Lower leg skin (tissue), 3 donors: Measurements from ENCODE around the gene ITPRID2.

Source experiments
- CTCF ChIP-seq, 3 donors: fragments of 450-650 bp; IDR thresholded peaks; one replicate each; pipeline ENCODE4 v1.5.1; 2016; ENCODE audit warnings: antibody characterized with exemption in 3 of 3, mild to moderate bottlenecking in 3 of 3, moderate library complexity in 2 of 3
- POLR2A ChIP-seq, 2 donors: fragments of 450-650 bp; IDR thresholded peaks; one replicate each; pipeline ENCODE4 v1.6.1; 2016 to 2017; ENCODE audit warnings: antibody characterized with exemption in 2 of 2, mild to moderate bottlenecking in 1 of 2, moderate library complexity in 1 of 2

GRCh38 chr2:181971032-181971431, 79.5 kb downstream of the ITPRID2 start:
- TF ChIP-seq CTCF (IDR thresholded peaks at IDR 0.05) (no peak), POLR2A (IDR thresholded peaks at IDR 0.05) (no peak)
